CD4-positive, alpha-beta T cell (primary cell): ENCODE results near the gene CNNM3. TPM values are rescaled to one million over a fixed set of nuclear protein-coding genes. Genes with fewer than 3 reads are reported as not detected.

Experiments used
- ATAC-seq: fragments of 200-7000 bp; cut with Tn5 transposase; one replicate; pipeline ENCODE4 v1.10.0; 2022; ENCODE audit warnings: mild to moderate bottlenecking; ENCODE audit not compliant: poor library complexity
- CTCF ChIA-PET: fragments of 350-600 bp; sonication (Branson Sonifier 250); formaldehyde crosslinking; loops from one replicate; lab custom pipeline; 2021; ENCODE audit warnings: antibody characterized with exemption, inconsistent platforms; lab: Charles Lee
- POLR2A ChIA-PET: fragments of 350-600 bp; sonication (Branson Sonifier 250); formaldehyde crosslinking; loops from one replicate; lab custom pipeline; 2021; ENCODE audit warnings: antibody characterized with exemption, inconsistent platforms; lab: Charles Lee
- DNase-seq, 14 experiments: peaks; one replicate each; pipeline ENCODE4 v3.0.0-alpha.2; 2013 to 2020; ENCODE audit warnings: mixed read lengths in 2 of 14
- H3K27ac ChIP-seq, 2 donors: one replicate each; pipeline versions ENCODE4 v1.5.1 to v1.7.0; 2013; ENCODE audit warnings: low read length in 2 of 2, low read depth in 1 of 2, mild to moderate bottlenecking in 1 of 2
- H3K27me3 ChIP-seq, 2 experiments: 1 replicate in 1 of 2; 2 replicates in 1 of 2; pipeline versions ENCODE4 v1.6.1 to v1.7.0; 2013; ENCODE audit warnings: low read length in 2 of 2, control low read depth in 1 of 2, mild to moderate bottlenecking in 1 of 2, moderate library complexity in 1 of 2; ENCODE audit not compliant: insufficient read depth in 2 of 2, control insufficient read depth in 1 of 2
- H3K36me3 ChIP-seq: one replicate; pipeline ENCODE4 v1.6.1; 2013; ENCODE audit warnings: low read length, control low read depth; ENCODE audit not compliant: insufficient read depth
- H3K4me1 ChIP-seq: one replicate; pipeline ENCODE4 v1.6.1; 2013; ENCODE audit warnings: low read length, control low read depth; ENCODE audit not compliant: insufficient read depth
- H3K4me3 ChIP-seq: one replicate; pipeline ENCODE4 v1.5.1; 2013; ENCODE audit warnings: mild to moderate bottlenecking, low read length, moderate library complexity
- H3K9me3 ChIP-seq, 2 experiments: 1 replicate in 1 of 2; 2 replicates in 1 of 2; pipeline versions ENCODE4 v1.6.1 to v1.7.0; 2013; ENCODE audit warnings: low read length in 2 of 2, mild to moderate bottlenecking in 2 of 2, control low read depth in 1 of 2, moderate library complexity in 1 of 2; ENCODE audit not compliant: control insufficient read depth in 1 of 2, insufficient read depth in 1 of 2
- H3K27ac Mint-ChIP-seq: one replicate; pipeline ENCODE4 v1.8.0; 2020; ENCODE audit warnings: mixed read lengths
- H3K27me3 Mint-ChIP-seq: one replicate; pipeline ENCODE4 v1.8.0; 2021; ENCODE audit warnings: mixed read lengths
- H3K36me3 Mint-ChIP-seq: one replicate; pipeline ENCODE4 v1.8.0; 2021; ENCODE audit warnings: low read depth, mixed read lengths
- H3K4me1 Mint-ChIP-seq: one replicate; pipeline ENCODE4 v1.8.0; 2021; ENCODE audit warnings: low read depth, mixed read lengths
- H3K4me3 Mint-ChIP-seq: one replicate; pipeline ENCODE4 v1.8.0; 2020; ENCODE audit warnings: mild to moderate bottlenecking, mixed read lengths
- H3K9me3 Mint-ChIP-seq: one replicate; pipeline ENCODE4 v1.8.0; 2020; ENCODE audit warnings: mixed read lengths
- CTCF ChIP-seq: fragments of 200-600 bp; IDR thresholded peaks from one replicate; pipeline ENCODE4 v1.8.0; 2022; ENCODE audit warnings: antibody characterized with exemption, mild to moderate bottlenecking
- intact Hi-C, 2 experiments: fragments of 100-400 bp; cut with DNase I in 1 of 2; cut with micrococcal nuclease in 1 of 2; formaldehyde crosslinking; loops; one replicate each; pipeline versions ENCODE4 v1.15.1 to v1.9.0; 2023 to 2025; cut with DNase I, micrococcal nuclease
- total RNA-seq, 174 experiments: library from RNA in 2 of 174; stranded (reverse) in 2 of 174; gene quantifications; one replicate each; pipeline ENCODE4 v1.2.3 and lab custom pipeline; 2021 to 2026

Gene CNNM3
- total RNA-seq, 2 experiments from 2014 or later: 48.7 to 53.5 TPM

GRCh38 chr2:96807127-96807471 lies 9.0 kb upstream of the CNNM3 start:
- H3K36me3 ChIP-seq: peaks cover 5% of the 10 kb centered on the region
- ChIA-PET POLR2A (interaction anchor here (1.0 to 2.9 kb wide), 9 partner anchors 10 to 270 kb away, joined by 4 to 50 read pairs (median 6); partner anchors contain the start of genes ANKRD39 and CNNM3), CTCF (interaction anchor here (1.4 to 1.8 kb wide), 2 partner anchors 9 to 51 kb away, joined by 4 to 6 read pairs; partner anchors contain the start of genes ANKRD39 and CNNM3)
- ATAC-seq: no peak
- Mint-ChIP-seq H3K36me3 (peaks cover 7% of the 10 kb centered on the region), H3K4me3 (peak overlapping the region; percentile 84), H3K9me3 (no peaks in the 10 kb centered on the region), H3K27me3 (no peaks in the 10 kb centered on the region), H3K4me1 (peaks cover 23% of the 10 kb centered on the region), H3K27ac (peak overlapping the region; percentile 92)
- no peak for TF ChIP-seq CTCF
- no peak for DNase-seq
- peak overlapping the region; percentile 17 for H3K4me3 ChIP-seq
- peak overlapping the region; percentile 32 to 57 for H3K27ac ChIP-seq
- H3K9me3 ChIP-seq: no peaks in the 10 kb centered on the region
- H3K4me1 ChIP-seq: peaks cover 31% of the 10 kb centered on the region
- intact Hi-C loops: no loop called here
- no peaks in the 10 kb centered on the region for H3K27me3 ChIP-seq

- Mint-ChIP-seq H3K4me3 (peak overlapping the region; percentile 45), H3K27me3 (no peaks in the 10 kb centered on the region), H3K27ac (peak overlapping the region; percentile 92), H3K9me3 (no peaks in the 10 kb centered on the region), H3K4me1 (peaks cover 31% of the 10 kb centered on the region), H3K36me3 (peaks cover 7% of the 10 kb centered on the region)
- H3K36me3 ChIP-seq: peaks cover 5% of the 10 kb centered on the region
- no peak overlapping the region for H3K4me3 ChIP-seq
- DNase-seq (no peak), ATAC-seq (no peak)
- H3K9me3 ChIP-seq: no peaks in the 10 kb centered on the region
- intact Hi-C loops: no loop called here
- ChIA-PET CTCF (interaction anchor here (1.8 kb wide), 1 partner anchor 7 kb away, joined by 6 read pairs; the partner anchor contains the start of gene CNNM3), POLR2A (interaction anchor here (2.9 kb wide), 1 partner anchor 8 kb away, joined by 50 read pairs; the partner anchor contains the start of gene CNNM3)
- H3K27ac ChIP-seq: no peak overlapping the region
- H3K4me1 ChIP-seq: peaks cover 24% of the 10 kb centered on the region
- no peaks in the 10 kb centered on the region for H3K27me3 ChIP-seq
- TF ChIP-seq CTCF: no peak
Measured at GRCh38 chr2:96808176-96808837, 7.8 kb upstream of the CNNM3 start.

DNA sequence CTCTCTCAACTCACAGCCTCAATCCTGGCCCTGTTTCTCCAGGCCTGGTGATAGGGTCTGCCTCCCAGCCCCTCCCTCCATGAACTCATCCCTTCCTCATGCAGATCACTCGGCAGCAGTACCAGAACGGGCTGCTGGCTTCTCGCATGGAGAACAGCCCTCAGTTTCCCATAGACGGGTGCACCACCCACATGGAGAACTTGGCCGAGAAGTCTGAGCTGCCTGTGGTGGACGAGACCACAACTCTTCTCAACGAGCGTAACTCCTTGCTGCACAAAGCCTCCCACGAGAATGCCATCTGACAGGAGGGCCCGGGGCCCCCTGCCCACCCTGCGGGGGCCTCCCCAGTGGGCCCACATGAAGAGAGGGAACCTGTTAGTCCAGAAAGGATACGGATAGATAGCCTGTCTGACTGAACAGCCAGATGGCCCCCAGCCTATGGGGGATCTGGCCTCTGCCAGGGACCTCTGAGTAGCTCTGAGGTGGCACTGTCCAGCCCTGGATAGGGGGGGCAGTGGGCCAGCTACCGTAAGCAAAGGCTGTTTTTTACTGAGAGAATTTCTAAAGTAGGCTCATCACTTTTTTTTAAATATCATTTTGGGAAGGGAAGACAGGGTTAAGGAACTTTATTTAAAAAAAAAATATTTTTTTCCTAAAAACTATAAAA lies 6.7 kb upstream of the CNNM3 start:
- H3K27me3 Mint-ChIP-seq: no peaks in the 10 kb centered on the region
- H3K9me3 Mint-ChIP-seq: no peaks in the 10 kb centered on the region
- no peak for TF ChIP-seq CTCF
- H3K27ac Mint-ChIP-seq: no peak overlapping the region
- Histone ChIP-seq H3K4me1 (peaks cover 24% of the 10 kb centered on the region), H3K36me3 (peaks cover 5% of the 10 kb centered on the region), H3K4me3 (no peak overlapping the region), H3K27me3 (no peaks in the 10 kb centered on the region), H3K9me3 (no peaks in the 10 kb centered on the region), H3K27ac (no peak overlapping the region)
- no peak overlapping the region for H3K4me3 Mint-ChIP-seq
- peaks cover 34% of the 10 kb centered on the region for H3K4me1 Mint-ChIP-seq
- ChIA-PET CTCF (interaction anchor here (1.9 kb wide), 1 partner anchor 49 kb away, joined by 6 read pairs; the partner anchor contains the start of gene ANKRD39), POLR2A (no interaction called here)
- H3K36me3 Mint-ChIP-seq: peaks cover 7% of the 10 kb centered on the region
- DNase-seq: no peak
- intact Hi-C loops: no loop called here
- ATAC-seq: no peak
